H7 (cell line): Measurements from ENCODE around the gene MATR3. TPM values are rescaled to one million over a fixed set of nuclear protein-coding genes. Genes with fewer than 3 reads are reported as not detected.

Experiments
- DNase-seq: peaks from one replicate; pipeline ENCODE4 v3.0.0; 2012
- H3K27me3 ChIP-seq: 2 replicates; pipeline ENCODE4 v1.6.0; 2011; ENCODE audit warnings: mild to moderate bottlenecking, low read length; ENCODE audit not compliant: control insufficient read depth, insufficient read depth
- H3K36me3 ChIP-seq: replicated peaks from 2 replicates; pipeline ENCODE4 v1.5.1; 2011; ENCODE audit warnings: low read length; ENCODE audit not compliant: control insufficient read depth, insufficient read depth
- H3K4me3 ChIP-seq: 2 replicates; pipeline ENCODE4 v1.5.1; 2011; ENCODE audit warnings: low read depth, mild to moderate bottlenecking, control low read depth, low read length, moderate library complexity; ENCODE audit not compliant: insufficient read depth
- total RNA-seq: library from RNA; depleted of rRNA; stranded (reverse); fragments of >200 nt; shearing (Covaris generic); gene quantifications from 2 replicates; pipeline ENCODE4 v1.2.3, GENCODE V29; 2014

Gene MATR3
- total RNA-seq, 1 experiment from 2014 or later: 228 TPM

DNA sequence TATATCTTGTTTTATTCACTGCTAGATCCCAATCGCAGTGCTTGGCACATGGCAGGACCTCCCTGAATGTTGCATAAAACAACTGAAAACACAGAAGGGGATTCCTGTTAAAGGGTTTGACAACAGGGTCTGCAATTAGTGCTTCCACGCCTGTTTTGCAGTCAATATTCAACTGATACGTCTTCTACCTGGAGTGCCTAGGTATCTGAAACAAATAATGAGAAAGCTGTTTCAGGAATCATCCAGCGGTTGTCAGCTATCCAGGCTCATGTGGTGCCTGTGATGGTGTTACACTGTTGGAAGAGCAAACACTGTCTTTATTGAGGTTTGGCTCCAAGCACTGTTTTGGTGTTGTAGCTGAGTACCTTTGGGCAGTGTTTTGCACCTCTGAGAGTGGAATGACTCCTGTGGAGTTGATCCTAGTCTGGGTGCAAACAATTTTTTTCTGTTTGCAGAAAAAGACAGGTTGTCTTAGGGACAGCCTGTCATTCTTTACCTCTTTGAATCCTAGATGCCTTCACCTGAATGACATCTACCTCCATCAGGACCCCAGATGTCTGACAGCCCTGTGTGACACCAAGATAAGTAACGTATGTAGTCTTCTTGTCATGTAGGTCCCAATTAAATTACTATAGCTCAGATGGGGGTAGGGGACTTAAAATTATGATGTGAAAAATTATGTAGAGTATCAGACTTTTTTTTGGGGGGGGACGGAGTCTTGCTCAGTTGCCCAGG is 14.8 kb upstream of the MATR3 start:
- DNase-seq: no peak
- no peak overlapping the region for H3K4me3 ChIP-seq
- peaks cover 56% of the 10 kb centered on the region for H3K36me3 ChIP-seq
- H3K27me3 ChIP-seq: no peaks in the 10 kb centered on the region

DNA sequence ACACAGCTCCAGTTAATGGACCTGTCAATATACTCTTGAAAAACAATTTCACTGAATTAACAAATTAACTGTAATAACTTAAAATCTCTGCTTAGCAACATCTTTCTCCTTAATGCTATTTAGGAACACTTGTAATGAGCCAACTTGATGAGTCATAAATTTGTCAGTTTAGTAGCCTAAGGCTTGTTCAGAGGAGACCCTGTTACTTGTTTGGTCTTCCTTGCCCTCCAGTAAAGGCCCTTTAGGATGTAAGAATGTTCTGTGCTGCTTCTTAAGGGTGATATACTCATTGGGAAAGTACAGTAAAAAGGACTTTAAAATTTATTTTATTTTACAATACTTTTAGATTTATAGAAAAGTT is 11.4 kb upstream of the MATR3 start:
- H3K36me3 ChIP-seq: peaks cover 49% of the 10 kb centered on the region
- H3K27me3 ChIP-seq: no peaks in the 10 kb centered on the region
- H3K4me3 ChIP-seq: no peak overlapping the region
- no peak for DNase-seq

DNA sequence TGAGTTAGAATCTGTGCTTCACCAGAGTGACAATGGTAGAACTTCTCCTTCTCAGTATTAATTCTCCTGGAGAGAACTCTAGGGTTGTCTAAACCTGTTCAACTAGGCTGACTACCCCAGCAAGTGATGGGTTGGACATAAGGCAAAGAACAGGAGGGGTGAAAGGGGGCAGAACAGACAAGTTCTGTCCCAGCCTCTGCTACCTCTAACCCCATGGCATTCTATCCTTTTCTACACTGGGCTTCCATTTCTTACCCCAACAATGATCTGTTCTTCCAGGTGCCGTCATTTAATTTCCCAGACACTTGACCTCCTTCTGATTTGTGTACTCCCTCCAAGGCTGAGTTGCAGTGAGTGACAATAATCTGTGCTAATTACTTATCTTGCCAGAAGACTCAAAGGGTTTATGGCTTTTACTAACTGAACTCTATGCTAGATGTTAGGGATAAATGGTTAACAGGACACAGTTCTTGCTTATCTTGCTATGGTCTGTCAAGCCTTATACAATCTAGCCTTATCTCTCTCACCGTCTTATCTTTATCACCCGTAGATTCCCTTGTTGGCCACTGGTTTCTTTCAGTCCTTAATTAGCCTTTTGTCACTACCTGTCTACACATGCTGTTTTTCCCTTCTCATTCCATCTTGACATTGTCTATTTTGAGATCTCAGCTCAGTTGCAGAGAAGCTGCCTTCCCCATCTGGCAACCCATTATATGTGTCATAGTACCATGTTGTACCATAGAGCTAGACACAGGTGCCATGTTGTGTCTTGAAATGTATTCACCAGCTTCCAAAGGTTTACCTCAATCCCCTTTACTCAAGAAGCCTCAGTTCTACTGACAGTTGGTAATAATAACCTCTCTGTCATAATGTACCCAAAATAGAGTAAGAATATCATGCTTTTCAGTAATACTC is 10.0 kb upstream of the MATR3 start:
- Histone ChIP-seq H3K36me3 (peaks cover 40% of the 10 kb centered on the region), H3K4me3 (no peak overlapping the region), H3K27me3 (no peaks in the 10 kb centered on the region)
- no peak for DNase-seq

DNA sequence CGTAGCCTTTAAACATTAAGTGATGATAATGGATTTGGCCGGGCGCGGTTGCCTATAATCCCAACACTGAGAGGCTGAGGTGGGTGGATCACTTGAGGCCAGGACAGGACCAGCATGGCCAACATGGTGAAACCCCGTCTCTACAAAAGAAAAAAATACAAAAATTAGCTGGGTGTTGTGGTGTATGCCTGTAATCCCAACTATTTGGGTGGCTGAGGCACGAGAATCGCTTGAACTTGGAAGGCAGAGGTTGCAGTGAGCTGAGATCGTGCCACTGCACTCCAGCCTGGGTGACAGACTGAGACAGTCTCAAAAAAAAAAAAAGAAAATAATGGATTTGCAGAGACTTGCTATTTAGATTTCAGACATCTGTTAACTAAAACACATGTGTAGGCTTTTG is 9.2 kb upstream of the MATR3 start:
- peaks cover 35% of the 10 kb centered on the region for H3K36me3 ChIP-seq
- no peak for DNase-seq
- no peaks in the 10 kb centered on the region for H3K27me3 ChIP-seq
- no peak overlapping the region for H3K4me3 ChIP-seq

DNA sequence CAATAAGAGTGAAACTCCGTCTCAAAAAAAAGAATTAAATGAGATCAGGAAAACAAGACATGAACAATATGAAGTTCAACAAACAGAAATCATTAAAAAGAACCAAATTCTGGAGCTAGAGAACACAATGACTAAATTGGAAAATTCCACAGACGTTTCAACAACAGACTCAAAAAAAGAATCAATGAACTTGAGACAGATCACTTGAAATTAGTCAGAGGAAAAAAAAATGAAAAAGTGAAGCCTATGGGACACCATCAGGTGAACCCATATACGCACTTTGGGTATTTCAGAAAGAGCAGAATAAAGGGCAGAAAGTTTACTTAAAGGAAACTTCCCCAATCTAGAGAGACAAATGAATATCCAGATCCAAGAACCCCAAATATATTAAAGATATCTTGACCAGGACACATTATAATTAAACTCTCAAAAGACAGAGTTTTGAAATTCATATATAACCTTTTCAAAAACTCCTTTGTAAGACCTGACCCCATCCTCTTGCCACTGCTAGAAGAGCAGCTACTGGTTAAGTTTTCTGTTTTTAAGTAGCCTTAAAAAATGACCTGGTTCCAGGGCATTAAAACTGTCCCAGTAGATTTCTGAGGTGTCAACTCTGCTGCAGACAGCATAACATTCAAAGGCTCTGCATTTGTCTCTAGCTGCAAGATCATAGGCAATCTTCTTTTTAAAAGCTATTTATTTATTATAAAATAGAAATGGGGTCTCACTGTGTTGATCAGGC is 7.7 kb upstream of the MATR3 start:
- peaks cover 27% of the 10 kb centered on the region for H3K36me3 ChIP-seq
- no peaks in the 10 kb centered on the region for H3K27me3 ChIP-seq
- no peak for DNase-seq
- no peak overlapping the region for H3K4me3 ChIP-seq

DNA sequence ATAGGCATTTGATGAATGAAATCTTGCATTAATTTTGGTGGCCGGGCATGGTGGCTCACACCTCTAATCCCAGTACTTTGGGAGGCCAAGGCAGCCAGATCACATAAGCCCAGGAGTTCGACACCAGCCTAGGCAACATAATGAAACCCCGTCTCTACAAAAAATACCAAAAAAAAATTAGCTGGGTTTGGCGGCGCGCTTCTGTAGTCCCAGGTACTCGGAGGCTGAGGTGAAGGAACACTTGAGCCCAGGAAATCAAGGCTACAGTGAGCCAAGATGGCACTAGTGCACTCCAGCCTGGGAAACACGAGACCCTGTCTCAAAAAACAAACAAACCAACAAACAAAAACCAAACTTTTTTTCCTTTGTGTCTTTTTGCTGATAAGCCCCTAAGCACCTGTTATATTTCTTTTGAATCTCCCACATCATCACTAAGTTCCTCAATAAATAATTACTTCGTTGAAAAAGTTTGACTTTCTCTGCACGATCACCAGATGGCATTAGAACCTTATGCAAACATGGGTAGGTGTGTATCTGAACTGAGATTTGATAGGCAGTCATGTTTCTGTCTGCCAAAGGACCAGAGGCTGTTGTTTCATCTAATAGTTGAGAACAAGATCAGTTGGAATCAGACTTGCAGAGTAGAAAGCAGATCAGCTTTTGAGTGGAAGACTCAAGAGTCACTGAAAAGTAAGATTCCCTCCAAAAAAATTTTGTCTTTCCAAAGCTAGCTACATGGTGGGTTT is 5.5 kb upstream of the MATR3 start:
- Histone ChIP-seq H3K36me3 (peaks cover 12% of the 10 kb centered on the region), H3K4me3 (no peak overlapping the region), H3K27me3 (no peaks in the 10 kb centered on the region)
- no peak for DNase-seq

DNA sequence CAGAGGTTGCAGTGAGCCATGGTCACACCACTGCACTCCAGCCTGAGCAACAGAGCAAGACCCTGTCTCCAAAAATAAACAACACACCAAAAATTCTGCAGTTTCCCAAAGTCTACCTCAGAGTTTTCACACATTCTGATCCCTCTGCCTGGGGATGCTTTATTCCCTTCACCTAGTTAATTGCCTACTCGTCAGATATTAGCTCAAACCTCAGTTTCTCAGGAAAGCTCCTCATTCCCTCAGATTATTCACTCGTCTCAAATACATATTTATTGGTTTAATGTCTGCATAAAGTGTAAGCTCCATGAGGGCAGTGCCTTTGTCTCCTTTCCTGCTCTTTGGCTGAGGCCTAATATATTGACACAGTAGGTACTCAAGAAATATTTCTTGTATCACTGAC is 2.5 kb upstream of the MATR3 start:
- DNase-seq: no peak
- H3K4me3 ChIP-seq: no peak overlapping the region
- H3K36me3 ChIP-seq: no peaks in the 10 kb centered on the region; the same call in none of the 2 replicates
- no peaks in the 10 kb centered on the region for H3K27me3 ChIP-seq

DNA sequence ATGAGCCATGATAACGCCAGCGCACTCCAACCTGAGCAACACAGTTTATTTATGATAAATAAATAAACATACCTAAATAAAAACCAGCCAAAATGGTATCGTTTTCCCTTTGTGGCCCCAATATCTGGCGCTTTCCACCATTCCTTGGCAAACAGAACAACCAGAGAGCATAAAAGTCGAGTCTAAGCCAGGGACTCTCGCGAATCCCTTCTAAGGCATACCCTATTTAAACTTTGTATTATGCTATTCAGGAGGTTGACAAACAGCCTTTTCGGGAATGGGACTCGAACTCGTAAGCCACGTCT is 386 bp upstream of the MATR3 start:
- DNase-seq: no peak
- Histone ChIP-seq H3K27me3 (no peaks in the 10 kb centered on the region), H3K4me3 (peak overlapping the region; percentile 28), H3K36me3 (no peaks in the 10 kb centered on the region; the same call in none of the 2 replicates)

DNA sequence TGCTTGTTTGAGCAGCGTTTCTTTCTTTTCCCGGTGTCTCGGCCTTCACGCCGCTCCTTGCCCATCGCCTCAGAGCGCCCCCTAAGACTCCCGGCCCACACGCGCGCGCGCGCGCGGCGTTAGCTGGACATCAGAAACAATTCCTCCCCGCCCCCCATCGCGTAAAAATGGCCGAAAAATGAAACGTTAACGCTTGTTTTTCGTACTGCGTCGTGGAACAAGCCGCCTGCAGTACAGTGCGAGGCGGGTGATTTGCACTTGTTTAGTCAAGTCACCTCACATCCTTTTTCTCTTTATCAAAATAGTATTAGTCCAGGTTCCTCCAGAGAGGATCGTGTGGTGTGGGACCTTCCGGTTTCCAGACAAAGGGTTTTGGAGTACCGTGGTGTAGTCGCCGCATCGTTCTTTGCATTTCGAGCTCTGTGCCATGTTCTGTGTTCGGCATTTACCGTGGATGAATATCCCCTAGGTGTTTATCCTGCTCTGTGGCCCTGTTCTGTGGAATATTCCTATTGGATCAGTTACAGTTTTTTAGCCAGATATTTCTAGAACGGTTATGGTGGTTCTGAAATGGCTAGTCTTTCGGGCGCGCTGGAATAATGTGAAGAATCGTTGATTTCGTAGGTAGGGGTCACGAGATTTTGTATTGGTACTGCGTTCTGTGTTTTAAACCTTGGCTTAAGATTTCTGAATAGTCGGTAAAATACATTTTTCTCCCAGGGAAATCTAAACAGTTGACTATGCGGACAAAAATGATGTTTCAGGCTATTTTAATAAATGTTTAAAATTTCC is 1.0 kb downstream of the MATR3 start:
- peak overlapping the region; percentile 99 for H3K4me3 ChIP-seq
- no peaks in the 10 kb centered on the region; the same call in none of the 2 replicates for H3K36me3 ChIP-seq
- peak; percentile 61 for DNase-seq
- no peaks in the 10 kb centered on the region for H3K27me3 ChIP-seq

DNA sequence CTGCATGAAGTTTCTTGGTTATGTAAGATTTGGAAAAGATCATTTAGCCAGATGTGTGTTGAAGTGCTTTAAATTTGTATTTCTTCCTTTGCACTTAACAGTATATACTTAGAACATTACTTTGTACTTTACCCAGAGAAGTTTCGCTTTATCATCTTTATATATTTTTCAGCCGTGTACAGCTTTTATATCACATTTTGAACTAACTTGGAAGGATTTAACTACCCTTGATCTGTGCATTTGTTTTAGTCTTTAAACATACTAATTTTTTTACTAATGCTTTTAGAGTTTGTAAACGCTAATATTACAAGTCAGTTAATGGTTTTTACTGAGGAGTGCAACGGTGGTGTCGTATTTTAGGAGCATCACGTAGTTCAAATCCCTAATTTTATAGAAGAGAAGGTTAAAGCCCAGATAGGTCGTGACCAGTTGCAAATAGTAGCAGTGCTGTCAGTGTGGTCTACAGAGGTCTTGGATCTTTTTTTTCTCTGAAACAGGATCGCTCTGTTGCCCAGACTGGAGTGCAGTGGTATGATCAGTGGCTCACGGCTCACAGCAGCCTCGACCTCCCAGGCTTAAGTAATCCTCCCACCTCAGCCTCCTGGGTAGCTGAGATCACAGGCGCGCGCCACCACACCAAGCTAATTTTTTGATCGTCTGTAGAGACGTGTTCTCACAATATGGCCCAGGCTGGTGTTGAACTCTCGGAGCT is 2.0 kb downstream of the MATR3 start:
- no peak for DNase-seq
- no peaks in the 10 kb centered on the region for H3K27me3 ChIP-seq
- H3K36me3 ChIP-seq: no peaks in the 10 kb centered on the region; the same call in none of the 2 replicates
- peak overlapping the region; percentile 99 for H3K4me3 ChIP-seq

DNA sequence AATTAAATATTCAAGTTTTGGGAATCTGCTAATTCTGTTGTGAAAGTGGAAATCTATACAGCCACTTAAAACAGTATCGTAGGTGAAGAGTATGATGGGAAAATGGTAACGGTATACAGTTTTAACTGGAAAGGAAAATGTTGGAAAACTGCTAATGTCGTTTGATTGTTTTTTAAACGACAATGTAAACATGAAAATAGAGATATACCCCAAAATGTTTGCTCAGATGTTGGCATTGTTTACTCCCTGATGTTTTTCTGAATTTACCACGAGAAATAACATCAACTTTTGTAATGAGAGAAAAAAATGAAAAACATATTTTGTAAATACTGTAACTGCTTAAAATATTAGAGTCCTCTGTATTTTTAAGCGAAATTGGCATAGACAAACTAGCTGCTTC is 2.7 kb downstream of the MATR3 start:
- Histone ChIP-seq H3K27me3 (no peaks in the 10 kb centered on the region), H3K4me3 (no peak overlapping the region), H3K36me3 (no peaks in the 10 kb centered on the region; the same call in none of the 2 replicates)
- DNase-seq: no peak

DNA sequence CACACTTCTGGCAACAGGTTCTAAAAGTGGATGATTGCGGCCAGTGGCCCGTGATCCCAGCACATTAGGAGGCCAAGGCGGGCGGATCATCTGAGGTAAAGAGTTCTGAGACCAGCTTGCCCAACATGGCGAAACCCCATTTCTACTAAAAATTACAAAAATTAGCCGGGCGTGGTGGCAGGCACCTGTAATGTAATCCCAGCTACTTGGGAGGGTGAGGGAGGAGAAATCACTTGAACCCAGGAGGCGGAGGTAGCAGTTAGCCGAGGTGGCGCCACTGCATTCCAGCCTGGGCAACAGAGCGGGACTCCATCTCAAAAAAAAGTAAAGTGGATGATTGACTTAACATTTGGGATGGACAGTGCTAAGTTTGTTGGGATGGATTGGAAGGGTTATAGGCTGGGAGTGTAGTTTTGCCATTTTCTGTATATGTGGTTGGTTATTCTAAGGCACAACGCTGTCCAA is 3.4 kb downstream of the MATR3 start:
- Histone ChIP-seq H3K4me3 (no peak overlapping the region), H3K27me3 (no peaks in the 10 kb centered on the region), H3K36me3 (no peaks in the 10 kb centered on the region; the same call in 1 of the 2 replicates)
- no peak for DNase-seq
